GM12865 (cell line): ENCODE measurements around the gene HDHD5.
"Not testable (repeated sequence)": the region's sequence is repeated elsewhere in the genome, so short reads cannot be mapped to it uniquely, and the experiment has no call there.

Source experiments
- DNase-seq: peaks from one replicate; pipeline ENCODE4 v3.0.0; 2010; ENCODE audit warnings: low read depth
- H3K4me3 ChIP-seq: 2 replicates; pipeline ENCODE4 v1.5.1; 2011; ENCODE audit warnings: mild to moderate bottlenecking, low read depth, low read length, control low read depth
- CTCF ChIP-seq: IDR thresholded peaks from 2 replicates; pipeline ENCODE4 v1.5.1; 2011; ENCODE audit warnings: low read length, control low read depth, low read depth, inconsistent platforms; ENCODE audit not compliant: insufficient read depth; ENCODE audit errors: missing control alignments

The HDHD5 gene

DNA sequence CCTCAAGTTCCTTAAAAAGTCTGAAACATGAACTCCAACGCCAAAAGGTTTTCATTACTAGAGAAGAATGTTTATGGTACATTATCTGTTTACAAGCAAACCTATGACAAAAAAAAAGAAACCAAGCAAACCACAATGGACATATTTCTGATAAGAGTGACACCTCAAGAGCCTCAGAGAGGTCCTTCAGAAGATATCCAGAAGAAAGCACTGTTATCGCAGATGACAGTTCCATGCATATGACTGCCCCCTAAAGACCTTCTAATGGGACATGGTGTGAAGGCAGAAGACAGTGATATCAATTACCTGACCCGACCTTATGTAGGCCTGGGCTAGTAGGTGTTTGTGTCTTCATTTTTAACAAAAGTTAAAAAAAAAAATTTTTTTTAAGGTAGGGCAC lies 3.1 kb downstream of the HDHD5 start:
- no peak for DNase-seq
- TF ChIP-seq CTCF: no peak
- no peak overlapping the region for H3K4me3 ChIP-seq

GRCh38 chr22:17152971-17153370 lies 6.1 kb downstream of the HDHD5 start:
- H3K4me3 ChIP-seq: no peak overlapping the region
- DNase-seq: no peak
- TF ChIP-seq CTCF: no peak

- TF ChIP-seq CTCF: no peak
- H3K4me3 ChIP-seq: no peak overlapping the region
- no peak for DNase-seq
These were observed 6.7 kb downstream of the HDHD5 start for GRCh38 chr22:17152340-17152739.

DNA sequence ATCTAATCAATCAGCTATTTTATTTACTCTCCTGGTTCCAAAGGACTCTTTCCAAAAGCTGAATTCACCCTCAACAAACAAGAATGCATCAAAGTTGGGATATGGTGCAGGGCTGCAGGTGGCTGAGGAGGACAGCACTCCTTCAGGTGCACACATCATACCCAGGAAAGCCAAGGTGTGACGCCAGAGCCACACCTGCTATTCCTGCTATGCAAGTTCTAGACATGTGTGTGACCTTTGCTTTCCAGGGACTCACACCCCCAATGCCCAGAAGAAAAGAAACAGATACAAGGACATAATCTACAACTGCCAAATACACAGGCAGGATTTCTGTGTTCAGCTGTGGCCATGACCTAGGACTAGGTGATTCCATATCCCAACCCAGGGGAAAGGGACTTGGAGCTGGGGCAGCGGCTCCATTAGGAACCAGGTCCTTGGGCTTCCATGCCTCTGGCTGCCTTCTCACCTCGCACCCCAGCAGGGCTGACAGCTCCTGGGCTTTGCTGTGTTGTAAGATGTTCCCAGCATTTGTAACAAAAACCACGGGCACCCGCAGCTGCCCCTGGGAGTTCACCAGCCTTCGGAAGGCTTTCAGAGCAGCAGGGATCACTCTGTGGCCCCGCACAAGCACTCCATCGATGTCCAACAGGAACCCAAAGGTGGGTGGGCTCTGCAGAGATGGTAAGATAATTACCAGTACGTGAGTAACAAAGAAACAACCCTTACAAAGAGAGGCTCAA lies 9.8 kb downstream of the HDHD5 start:
- DNase-seq: no peak
- no peak for TF ChIP-seq CTCF

DNA sequence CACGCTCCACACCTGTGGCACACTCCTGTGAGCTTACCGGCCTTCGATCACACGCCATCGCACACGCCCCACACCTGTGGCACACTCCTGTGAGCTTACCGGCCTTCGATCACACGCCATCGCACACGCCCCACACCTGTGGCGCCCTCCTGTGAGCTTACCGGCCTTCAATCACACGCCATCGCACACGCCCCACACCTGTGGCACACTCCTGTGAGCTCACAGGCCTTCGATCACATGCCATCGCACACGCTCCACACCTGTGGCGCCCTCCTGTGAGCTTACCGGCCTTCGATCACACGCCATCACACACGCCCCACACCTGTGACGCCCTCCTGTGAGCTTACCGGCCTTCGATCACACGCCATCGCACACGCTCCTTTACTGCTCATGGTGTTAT lies 11.6 kb downstream of the HDHD5 start:
- H3K4me3 ChIP-seq, DNase-seq: not testable (repeated sequence)

More for the DNA sequence above, 9.8 kb downstream of the HDHD5 start:
- no peak overlapping the region for H3K4me3 ChIP-seq

- no peak for TF ChIP-seq CTCF
- no peak for DNase-seq
- no peak overlapping the region for H3K4me3 ChIP-seq
These were observed 13.9 kb downstream of the HDHD5 start for GRCh38 chr22:17145021-17145680.

DNA sequence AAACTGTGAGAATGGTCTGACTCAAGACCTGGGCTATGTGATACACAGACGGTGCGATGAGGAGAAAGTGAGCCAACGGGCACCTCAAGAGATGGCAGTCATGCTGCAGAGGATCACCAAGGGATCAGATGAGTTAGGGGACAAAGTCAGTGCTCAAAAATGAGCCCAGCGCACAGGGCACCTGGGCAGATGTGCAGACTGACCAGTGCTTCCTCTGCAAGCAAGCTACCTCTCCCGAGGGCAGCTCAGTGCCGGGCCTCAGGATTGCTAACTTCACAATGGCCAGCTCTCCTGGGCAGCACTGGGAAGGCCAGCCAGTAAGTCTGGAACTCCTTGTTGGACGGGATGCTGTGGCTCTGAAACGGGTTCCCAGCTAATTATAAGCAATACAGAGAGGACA lies 15.3 kb downstream of the HDHD5 start:
- TF ChIP-seq CTCF: no peak
- no peak for DNase-seq
- no peak overlapping the region for H3K4me3 ChIP-seq
